GM19025 (cell line): ENCODE results near the gene ITGB6.
"Not testable (repeated sequence)": the region's sequence is repeated elsewhere in the genome, so short reads cannot be mapped to it uniquely, and the experiment has no call there.

Source experiments
- ATAC-seq: cut with Tn5 transposase; IDR thresholded peaks from one replicate; pipeline ENCODE4 v1.9.1; 2021; ENCODE audit warnings: mild to moderate bottlenecking, low read depth, moderate library complexity; ENCODE audit not compliant: unreplicated experiment

The ITGB6 gene

DNA sequence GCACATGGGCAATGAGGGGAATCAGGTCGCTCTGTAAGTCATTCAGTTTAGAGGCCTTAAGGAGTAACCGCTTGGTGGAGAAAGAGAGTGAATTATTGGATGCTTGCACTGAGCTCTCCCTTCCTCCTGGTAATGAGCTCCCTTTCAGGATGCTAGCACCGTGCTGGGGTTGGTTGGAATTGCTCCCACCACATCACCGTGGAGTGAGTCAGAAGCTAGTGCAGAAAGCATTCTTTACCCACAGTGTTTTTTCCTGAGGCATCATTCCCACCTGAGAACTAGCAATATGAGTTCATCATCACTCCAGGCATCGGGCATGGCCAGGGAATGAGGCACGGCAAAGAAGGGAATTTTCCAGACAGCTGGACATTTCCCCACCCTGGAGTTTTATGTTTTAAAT is 57.6 kb downstream of the ITGB6 start:
- ATAC-seq, result no peak

DNA sequence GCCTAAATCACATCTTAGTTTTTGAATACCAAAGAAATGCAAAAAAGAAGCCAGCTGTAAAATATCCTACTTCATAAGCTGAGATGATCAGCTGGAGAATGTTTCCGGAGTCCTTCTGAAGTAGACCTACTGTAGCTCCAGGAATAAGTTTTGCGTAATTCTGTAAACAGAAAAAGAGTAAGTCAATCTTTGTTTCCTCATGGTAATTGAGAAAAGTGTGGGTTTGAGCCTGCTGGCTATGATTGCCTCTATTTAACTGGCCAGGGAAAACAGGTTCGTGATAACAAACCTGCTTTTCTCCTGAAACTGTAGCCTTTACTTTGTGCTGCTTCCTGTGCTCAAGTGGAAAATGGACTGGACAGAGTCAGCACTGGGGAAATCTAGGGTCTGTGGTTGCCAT is 58.2 kb downstream of the ITGB6 start:
- no peak for ATAC-seq

GRCh38 chr2:160141419-160141818 is 58.7 kb downstream of the ITGB6 start:
- no peak for ATAC-seq

DNA sequence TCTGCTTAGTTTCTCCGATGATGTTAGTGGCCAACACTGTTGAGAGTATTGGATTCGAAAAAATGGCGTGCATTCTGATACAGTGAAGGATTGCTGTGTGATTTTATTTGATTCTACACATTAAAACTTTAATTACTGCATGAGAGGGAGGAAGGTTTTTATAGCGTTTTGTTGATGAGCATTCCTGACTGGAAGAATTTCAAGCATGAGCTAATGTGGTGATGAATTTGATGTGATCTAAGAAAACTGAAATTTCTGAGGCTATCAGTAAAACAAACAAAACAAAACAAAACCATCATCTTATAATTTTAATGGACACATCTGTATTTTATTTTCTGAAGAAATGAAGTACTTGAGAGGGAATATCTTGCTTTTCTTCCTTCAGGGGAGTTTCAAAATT is 59.6 kb downstream of the ITGB6 start:
- no peak for ATAC-seq

GRCh38 chr2:160139991-160140390 is 60.1 kb downstream of the ITGB6 start:
- no peak for ATAC-seq

- no peak for ATAC-seq
Observed at GRCh38 chr2:160139350-160139749, 60.7 kb downstream of the ITGB6 start.

- ATAC-seq, result no peak
Observed at GRCh38 chr2:160138406-160138805, 61.7 kb downstream of the ITGB6 start.

GRCh38 chr2:160137464-160137863 is 62.6 kb downstream of the ITGB6 start:
- ATAC-seq, result no peak

GRCh38 chr2:160132761-160133160 is 67.3 kb downstream of the ITGB6 start:
- no peak for ATAC-seq

DNA sequence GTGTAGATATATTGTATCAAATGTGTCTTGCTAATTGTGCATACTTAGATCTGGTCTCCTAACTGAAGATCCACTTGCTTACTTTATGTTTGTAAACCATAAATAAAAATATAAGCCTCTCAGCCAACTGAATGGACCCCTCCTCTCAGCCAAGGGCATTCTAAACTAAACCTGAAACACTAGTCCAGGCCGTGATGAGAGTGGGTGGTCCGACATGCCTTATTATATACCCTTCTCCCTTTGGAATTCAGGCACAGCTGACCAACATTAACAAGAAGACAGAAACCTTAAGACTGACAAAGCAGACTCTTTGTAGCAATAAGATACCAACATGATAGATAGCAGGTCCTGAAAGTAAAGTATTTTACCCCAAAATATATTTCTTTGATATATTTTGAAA is 73.3 kb downstream of the ITGB6 start:
- ATAC-seq, result no peak

- no peak for ATAC-seq
Observed at GRCh38 chr2:160126315-160126714, 73.8 kb downstream of the ITGB6 start.

DNA sequence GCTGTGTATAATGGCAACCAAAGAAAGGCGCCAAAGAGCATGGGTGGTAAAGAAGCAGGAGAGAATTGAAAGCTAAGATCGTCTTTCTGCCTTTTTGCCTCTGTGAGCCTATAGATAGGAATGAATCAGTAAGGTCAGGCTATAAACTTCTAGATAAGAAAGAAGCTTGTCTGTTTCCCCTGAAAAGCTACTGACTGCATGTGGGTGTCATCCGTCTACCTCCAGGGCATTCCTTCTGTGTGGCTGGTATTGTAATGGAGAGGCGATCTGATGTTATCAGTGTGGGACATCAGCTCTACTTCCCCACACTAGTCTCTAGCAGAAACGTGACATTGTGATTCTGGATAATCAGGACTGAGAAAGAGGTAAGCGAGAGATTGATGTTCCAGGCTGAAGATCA is 74.2 kb downstream of the ITGB6 start:
- no peak for ATAC-seq

- ATAC-seq, result no peak
Observed at GRCh38 chr2:160125366-160125765, 74.7 kb downstream of the ITGB6 start.

GRCh38 chr2:160124571-160124970 is 75.5 kb downstream of the ITGB6 start:
- no peak for ATAC-seq

- ATAC-seq, result not testable (repeated sequence)
Observed at GRCh38 chr2:160114721-160115120, 85.4 kb downstream of the ITGB6 start.

DNA sequence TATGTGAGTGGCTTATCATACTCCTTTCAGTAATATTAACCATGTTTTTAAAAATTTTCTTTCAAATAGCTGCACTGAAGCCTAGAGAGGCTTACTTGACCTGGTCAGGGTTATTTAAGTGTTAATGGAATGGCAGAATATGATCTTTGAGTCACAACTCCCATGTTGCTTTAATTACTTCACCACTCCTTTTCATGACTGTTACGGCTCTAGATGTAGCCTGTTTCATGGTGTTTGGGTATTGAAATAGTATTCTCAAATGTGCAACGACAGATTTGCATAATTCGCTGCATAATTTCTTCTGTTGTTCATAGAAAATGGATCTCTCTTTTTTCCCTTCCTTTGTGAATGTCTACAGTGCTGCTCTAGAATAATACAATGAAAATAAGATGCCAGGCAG is 86.1 kb downstream of the ITGB6 start:
- no peak for ATAC-seq

GRCh38 chr2:160111951-160112798 is 87.9 kb downstream of the ITGB6 start:
- peak; percentile 72 for ATAC-seq

GRCh38 chr2:160110674-160111239 is 89.3 kb downstream of the ITGB6 start:
- no peak for ATAC-seq

GRCh38 chr2:160109939-160110673 is 90.0 kb downstream of the ITGB6 start:
- ATAC-seq, result no peak

GRCh38 chr2:160109243-160109642 is 90.8 kb downstream of the ITGB6 start:
- no peak for ATAC-seq

DNA sequence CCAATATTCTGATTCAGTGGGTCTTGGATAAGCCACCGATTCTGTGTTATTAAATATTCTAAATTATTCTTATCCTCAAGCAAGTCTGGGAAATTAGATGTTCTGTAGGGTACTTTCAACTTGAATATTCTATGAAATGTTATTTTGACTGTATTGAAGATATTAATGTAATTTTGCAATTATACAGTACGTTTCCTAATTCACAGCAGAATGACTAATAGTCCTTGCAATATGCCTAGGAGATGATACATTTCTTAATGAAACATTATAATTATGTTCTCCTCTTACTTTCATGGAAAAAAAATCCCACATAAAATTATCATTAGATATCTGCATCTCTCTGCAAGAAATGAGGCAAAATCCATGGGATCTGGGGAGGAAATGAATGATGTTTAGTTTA is 91.4 kb downstream of the ITGB6 start:
- ATAC-seq, result no peak

DNA sequence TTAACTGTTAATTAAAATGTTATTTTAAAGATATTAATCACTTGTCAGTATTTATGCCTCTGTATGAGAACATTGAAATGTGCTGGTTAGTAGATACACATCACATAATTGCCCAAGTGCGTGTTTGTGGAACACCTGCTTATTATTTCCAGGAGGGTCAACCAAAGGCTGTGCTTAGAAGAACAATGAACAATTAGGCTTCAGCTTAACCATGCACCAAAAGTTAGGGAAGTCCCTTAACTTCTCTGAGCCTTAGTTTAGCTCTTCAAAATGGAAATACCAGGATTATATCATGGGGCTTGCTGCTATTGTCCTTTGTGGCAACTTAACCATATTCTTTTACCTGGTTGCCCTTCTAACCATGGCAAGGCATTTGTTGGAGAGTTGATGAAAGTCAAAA is 94.7 kb downstream of the ITGB6 start:
- ATAC-seq, result no peak
